ENCODE data around the gene DIDO1.
"Not testable (repeated sequence)": the region's sequence is repeated elsewhere in the genome, so short reads cannot be mapped to it uniquely, and the experiment has no call there.

DIDO1 gene

GRCh38 chr20:62962221-62962879 lies 36.0 kb upstream of the DIDO1 start:
- FAIRE-seq: no peak

- no peak for FAIRE-seq
Observed at GRCh38 chr20:62961799-62962198, 35.5 kb upstream of the DIDO1 start.

GRCh38 chr20:62961310-62961783 lies 35.0 kb upstream of the DIDO1 start:
- no peak for FAIRE-seq

GRCh38 chr20:62960446-62961309 lies 34.4 kb upstream of the DIDO1 start:
- not testable (repeated sequence) for FAIRE-seq

GRCh38 chr20:62959998-62960436 lies 33.7 kb upstream of the DIDO1 start:
- no peak for FAIRE-seq

- no peak for FAIRE-seq
Observed at GRCh38 chr20:62959101-62959971, 33.0 kb upstream of the DIDO1 start.

- FAIRE-seq: no peak
Observed at GRCh38 chr20:62958388-62959100, 32.2 kb upstream of the DIDO1 start.

- FAIRE-seq: no peak
Observed at GRCh38 chr20:62957136-62958117, 31.1 kb upstream of the DIDO1 start.

- no peak for FAIRE-seq
Observed at GRCh38 chr20:62956387-62957135, 30.3 kb upstream of the DIDO1 start.

GRCh38 chr20:62955519-62956386 lies 29.4 kb upstream of the DIDO1 start:
- no peak for FAIRE-seq

GRCh38 chr20:62953839-62954703 lies 27.8 kb upstream of the DIDO1 start:
- no peak for FAIRE-seq

GRCh38 chr20:62952968-62953838 lies 26.9 kb upstream of the DIDO1 start:
- no peak for FAIRE-seq

GRCh38 chr20:62952373-62952967 lies 26.2 kb upstream of the DIDO1 start, which contains the start of gene SLC17A9:
TSS of gene SLC17A9 (plus strand) at chr20:62952709. CDS start at chr20:62952831, 122 bp downstream.
- FAIRE-seq: no peak

GRCh38 chr20:62951896-62952372 lies 25.6 kb upstream of the DIDO1 start:
- no peak for FAIRE-seq

- FAIRE-seq: no peak
Observed at GRCh38 chr20:62951143-62951895, 25.0 kb upstream of the DIDO1 start.

- no peak for FAIRE-seq
Observed at GRCh38 chr20:62950741-62951140, 24.4 kb upstream of the DIDO1 start.

Data from A204.1 (cell line).